GM18508 (cell line): Measurements from ENCODE around the gene TMEM116.
"Not testable (repeated sequence)": the region's sequence is repeated elsewhere in the genome, so short reads cannot be mapped to it uniquely, and the experiment has no call there.

Experiments
- ATAC-seq: cut with Tn5 transposase; IDR thresholded peaks from one replicate; pipeline ENCODE4 v1.9.1; 2021; ENCODE audit warnings: moderate number of reproducible peaks; ENCODE audit not compliant: insufficient read depth, unreplicated experiment

Gene TMEM116

DNA sequence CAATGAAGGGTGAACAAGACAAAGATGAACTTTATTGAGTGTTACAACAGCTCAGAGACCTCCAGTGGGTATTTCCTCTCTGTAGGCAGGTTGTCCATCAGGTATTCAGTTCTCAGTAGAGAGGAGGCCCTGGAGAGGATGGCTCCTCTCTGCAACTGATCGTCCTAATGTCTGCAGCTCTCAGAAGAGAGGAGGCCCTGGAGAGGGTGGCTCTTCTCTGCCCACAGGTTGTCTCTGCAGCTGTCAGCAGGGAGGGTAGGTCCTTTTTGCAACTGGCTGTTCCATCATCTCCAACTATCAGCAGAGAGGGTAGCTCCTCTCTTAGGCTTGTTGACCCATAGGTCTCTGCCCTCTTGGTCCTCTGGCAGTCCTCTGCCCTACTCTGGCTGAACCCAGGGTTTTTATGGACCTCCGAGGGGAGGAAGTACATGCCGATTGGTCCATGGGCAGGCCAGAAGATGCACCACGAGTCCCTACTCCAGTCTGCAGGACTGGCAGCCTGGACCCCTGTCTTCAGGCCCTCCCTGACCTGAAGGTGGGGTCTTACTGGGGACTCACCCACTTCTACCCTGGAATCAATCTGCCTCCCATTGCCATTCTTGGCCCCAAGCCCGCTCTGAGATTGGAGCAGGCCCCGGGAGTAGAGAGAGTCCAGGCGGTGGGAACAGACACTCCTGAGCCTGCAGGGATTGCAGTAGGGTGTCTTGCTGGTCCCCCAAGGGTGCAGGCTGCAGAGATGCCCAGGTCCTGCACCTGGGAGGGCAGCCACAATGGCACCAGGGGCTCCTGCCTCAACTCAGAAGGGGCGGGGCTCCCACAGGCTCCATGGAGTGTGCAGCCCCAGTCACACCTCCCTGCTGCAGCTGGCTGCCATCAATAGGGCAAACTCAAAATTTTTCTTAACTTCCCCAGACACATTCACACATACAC is 2.3 kb downstream of the TMEM116 start:
- no peak for ATAC-seq

DNA sequence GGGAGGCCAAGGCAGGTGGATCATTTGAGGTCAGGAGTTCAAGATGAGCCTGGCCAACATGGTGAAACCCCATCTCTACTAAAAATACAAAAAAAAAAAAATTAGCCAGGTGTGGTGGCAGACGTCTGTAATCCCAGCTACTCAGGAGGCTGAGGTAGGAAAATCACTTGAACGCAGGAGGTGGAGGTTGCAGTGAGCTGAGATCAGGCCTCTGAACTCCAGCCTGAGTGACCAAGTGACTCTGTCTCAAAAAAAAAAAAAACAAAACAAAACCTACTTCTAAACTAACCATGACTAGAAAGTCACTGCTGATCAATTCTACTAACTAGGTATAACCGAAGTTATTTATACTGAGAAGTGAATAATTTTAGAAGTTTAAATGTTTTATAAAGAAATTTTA is 3.4 kb downstream of the TMEM116 start:
- not testable (repeated sequence) for ATAC-seq

DNA sequence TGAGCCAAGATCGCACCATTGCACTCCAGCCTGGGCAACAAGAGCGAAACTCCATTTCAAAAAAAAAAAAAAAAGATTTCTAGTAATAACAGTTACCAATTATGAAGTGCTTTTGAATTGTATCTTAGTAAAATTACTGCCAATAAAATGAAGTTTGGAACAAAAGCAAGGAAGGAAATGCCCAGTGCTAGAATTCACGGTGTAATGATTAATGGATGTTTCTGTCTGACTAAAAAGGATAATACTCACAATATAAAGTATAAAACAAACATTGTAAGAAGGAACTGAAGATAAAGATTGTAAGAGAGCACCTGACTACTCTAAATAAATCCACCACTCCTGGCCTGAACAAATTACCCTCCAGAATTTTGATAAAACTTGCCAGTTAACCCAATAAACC is 4.0 kb downstream of the TMEM116 start:
- ATAC-seq: no peak

DNA sequence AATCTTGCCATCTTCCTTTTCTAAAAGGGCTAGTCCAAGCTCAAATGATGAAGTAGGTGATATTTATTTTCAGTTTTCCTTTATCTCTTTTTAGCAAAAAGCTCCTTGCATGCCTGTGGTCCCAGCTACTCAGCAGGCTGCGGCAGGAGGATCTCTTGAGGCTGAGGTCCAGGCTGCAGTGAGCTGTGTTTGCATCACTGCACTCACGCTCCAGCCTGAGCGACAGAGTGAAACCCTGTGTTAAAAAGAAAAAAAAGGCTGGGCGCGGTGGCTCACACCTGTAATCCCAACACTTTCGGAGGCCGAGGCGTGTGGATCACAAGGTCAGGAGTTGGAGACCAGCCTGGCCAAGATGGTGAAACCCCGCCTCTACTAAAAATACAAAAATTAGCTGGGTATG is 5.0 kb downstream of the TMEM116 start:
- ATAC-seq: no peak

DNA sequence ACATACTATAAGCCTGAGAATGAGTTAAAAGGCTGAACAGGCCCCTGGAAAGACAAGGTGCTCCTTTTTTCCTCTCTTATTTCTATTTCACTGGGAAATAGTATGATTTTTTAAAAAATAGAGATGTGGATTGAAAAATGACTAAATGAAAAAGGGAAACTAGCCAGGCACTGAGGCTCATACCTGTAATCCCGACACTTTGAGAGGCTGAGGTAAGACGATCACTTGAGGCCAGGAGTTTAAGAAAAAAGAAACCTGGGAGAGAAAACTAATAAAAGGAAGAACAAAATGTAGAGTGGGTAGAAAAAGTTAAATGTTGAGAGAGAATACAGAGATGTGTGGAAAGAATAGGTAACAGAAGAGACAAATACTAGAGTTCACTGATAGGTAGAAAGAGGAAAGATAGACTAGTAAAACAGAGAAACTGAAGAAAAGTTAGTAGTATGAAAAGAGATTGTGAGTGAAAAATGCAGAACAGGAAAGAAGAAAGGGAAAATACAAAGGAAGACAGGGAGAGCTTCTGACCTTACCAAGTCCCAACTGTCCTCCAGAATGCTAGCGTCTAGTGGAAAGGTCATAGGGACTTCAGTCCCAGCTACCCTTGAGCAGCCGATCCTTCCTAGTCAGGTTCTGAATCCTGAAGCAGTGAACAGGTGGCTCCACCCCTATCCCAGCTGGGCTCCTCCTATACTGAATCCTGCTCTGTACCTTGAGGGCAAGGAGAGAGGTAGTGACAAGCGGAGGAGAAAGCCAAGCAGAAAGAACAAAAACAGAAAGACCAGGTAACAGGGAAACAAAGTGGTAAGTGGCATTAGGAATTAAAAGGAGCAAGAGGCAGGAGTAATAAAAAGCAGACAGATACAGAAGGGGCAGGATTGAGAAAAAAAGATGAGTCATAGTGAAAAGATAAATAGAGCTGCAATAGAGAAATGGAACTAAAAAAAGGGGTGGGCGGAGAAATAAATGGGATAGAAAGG is 7.3 kb downstream of the TMEM116 start:
- ATAC-seq: no peak

DNA sequence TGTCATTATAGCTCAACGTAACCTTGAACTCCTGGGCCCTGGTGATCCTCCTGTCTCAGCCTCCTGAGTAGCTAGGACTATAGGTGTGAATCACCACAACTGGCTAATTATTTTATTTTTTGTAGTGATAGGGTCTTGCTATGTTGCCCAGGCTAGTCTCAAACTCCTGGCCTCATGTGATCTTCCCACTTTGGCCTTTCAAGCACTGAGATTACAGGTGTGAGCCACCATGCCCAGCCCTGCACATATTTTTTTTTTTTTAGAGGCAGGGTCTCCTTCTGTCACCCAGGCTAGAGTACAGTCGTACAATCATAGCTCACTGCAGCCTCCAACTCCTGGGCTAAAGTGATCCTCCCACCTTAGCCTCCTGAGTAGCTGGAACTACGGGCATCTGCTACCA is 8.9 kb downstream of the TMEM116 start:
- ATAC-seq: no peak

DNA sequence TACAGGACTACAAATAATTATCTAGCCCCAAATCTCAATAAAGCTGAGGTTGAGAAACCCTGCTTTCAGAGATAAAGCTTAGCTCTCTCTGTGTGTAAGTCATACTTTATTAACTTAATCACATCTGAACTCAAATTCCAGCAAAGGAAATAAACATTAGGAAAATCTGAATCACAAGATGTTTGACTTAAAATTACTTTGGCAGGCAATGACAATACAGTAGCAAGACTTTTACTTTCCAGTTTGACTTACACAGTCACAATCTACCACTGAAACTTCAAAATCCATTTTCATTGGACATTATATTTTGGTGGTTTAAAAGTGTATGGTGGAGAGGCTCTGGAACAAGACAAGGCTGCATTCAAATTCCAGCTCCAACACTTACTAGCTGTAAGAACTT is 11.4 kb downstream of the TMEM116 start:
- no peak for ATAC-seq

DNA sequence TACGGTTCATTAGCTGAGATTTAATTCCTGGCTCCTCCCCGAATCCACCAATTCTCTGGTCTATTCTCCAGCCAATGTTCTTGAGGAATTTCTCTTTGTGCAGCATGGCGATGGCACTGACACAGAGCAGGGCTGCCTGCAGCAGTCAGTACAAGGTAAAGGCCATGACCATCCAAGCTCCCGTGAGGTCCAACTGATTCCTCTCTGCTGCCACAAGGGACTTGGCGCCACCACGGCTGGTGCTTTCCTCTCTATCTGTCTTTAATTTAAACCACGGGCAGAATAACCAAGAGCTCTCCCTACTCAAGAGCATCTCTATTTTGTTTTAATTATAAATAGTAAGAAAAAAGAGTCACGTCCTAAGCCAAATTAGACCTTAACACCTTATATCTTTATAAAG is 12.1 kb downstream of the TMEM116 start:
- no peak for ATAC-seq

DNA sequence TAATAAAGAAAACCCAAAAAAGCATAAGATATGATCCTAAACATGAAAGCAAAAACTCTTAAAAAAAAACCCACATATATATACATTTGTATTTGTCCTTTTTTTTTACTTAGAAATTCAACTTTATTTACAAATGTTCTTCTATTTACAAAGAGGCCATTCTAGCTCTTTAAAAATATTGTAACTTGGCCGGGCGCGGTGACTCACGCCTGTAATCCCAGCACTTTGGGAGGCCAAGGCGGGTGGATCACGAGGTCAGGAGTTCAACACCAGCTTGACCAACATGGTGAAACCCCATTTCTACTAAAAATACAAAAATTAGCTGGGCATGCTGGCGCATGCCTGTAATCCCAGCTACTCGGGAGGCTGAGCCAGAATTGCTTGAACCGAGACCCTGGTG is 13.8 kb downstream of the TMEM116 start:
- ATAC-seq: not testable (repeated sequence)

DNA sequence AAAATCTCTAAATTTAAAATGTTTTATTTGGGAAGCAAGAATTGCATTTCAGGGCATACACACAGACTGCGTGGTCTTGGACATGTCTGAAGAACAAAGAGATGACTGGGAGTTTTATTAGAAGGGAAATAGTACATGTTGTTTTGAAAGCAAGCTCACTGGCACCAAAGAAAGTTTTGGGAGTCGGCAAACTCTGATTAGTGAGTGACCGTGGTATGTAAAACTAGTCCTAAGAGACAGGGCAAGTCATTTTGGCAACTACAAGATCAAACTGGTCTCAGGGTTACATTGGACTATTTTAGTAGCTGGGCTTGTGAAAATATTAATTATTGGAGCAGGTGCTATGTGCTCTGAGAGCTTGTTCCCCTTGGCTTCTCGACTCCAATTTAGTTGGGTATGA is 14.9 kb downstream of the TMEM116 start:
- ATAC-seq: no peak

DNA sequence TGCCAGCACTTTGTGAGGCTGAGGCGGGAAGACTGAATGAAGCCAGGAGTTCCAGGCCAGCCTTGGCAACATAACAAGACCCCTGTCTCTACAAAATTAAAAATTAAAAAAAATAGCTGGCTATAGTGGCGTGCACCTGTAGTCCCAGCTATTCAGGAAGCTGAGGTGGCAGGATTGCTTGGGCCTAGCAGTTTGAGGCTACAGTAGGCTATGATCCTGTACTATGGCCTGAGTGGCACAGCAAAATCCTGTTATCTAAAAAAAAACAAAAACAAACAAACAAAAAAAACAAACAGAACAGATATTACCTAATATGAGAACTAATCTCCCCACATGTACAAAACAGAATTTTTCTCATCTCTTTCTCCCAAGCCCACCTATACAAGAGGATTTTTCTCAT is 15.7 kb downstream of the TMEM116 start:
- no peak for ATAC-seq

DNA sequence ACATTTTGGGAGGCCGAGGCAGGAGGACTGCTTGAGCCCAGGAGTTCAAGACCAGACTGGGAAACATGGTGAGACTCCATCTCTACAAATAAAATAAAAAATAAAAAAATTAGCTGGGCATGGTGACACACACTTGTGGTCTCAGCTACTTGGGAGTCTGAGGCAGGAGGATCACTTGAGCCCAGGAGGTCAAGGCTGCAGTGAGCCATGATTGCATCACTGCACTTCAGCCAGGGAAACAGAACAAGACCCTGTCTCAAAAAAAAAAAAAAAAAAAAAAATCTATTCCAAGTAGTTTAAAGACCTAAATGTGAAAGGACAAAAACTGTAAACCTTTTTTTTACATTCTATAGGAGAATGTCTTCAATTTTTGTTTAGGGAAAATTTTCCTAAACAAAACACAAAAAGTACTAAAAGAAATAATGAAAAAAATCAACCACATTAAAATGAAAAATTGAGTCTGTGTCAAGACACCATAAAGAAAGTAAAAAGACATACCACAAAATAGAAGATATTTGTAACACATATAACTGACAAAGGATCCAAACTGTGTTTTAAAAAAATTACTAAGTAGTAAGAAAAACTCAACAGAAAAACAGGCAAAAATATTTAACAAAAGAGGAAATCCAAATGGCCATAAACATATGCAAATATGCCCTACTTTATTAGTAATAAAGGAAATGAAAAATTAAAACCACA is 17.0 kb downstream of the TMEM116 start:
- no peak for ATAC-seq

DNA sequence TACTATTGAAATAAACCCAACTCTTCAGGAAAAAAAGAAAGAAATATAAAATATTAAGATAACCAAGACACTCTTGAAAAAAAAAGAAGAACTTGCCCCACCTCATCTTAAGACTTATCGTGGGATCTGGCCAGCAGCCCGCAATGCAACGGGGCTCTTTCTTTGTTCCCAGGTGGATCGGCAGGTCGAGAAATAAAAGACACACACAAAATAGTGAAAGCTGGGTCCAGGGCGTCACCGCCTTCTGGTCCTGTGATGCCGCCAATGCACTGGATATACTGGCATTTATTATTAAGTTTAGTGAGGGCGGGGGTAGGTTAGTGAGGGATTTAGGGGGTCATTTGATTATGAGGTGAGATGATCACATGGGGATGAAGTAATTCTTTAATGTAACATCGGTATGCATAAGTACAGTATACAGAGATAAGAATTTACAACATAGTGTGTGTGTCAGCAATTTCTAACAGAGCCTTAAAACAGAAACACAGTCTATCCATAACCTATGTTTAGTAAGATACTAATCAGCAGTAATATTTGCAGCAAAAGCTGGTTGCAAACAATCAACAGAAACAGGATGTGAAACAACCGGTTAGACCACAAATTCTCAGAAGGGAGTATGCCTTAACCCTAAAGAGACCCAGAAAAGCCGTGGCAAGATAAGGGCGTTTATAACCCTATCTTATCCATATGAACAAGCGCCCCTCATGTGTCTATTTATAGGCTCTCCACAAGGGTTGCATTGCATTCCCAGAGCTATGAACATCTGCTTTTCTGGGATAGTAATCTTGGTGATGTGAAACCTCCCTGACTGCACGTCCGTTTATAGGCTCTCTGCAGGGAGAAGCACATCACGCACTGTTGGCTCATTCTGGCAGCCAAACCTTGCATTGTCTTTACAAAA is 18.5 kb downstream of the TMEM116 start:
- not testable (repeated sequence) for ATAC-seq

DNA sequence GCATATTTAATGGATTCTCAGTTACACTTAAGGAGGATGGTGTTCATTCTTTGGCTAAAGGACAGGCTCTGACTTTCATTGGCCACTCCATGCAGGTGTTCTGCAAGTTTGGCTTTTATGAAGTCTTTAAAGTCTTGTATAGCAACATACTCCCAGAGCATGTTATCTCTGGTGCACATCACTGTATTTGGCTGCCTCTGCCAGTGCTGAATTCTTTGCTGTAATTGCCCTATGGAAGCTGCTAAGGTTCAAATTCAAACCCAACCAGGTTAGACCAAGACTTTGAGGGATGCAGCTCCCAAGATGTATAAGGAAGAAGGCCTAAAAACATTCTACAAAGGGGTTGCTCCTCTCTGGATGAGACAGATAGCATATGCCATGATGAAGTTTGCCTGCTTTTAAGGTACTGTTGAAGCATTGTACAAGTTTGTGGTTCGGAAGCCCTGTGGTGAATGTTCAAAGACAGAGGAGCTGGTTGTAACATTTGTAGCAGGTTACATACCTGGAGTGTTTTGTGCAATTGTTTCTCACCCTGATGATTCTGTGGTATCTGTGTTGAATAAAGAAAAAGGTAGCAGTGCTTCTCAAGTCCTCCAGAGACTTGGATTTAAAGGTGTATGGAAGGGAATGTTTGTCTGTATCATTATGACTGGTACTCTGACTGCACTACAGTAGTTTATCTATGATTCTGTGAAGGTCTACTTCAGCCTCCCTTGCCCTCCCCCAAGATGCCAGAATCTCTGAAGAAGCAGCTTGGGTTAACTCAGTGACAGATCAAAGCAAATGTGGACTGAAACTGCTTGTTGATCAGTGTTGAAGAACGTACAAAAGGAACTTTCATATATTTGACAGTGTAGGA is 19.4 kb downstream of the TMEM116 start:
- no peak for ATAC-seq

DNA sequence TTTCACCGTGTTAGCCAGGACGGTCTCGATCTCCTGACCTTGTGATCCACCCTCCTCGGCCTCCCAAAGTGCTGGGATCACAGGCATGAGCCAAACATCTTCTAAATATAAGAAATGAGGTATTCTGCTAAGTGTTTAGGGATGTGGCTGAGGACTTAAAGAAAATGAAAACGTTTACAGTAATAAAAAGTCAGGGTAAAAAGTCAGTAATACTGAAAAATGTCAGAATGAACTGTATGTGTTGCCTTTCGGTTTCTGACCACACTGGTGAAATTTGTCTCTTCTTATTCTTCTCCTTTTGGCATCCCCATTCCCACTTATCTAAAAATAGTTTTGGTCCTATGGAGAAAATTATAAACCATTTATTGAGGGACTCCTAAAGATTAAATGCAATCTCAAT is 20.5 kb downstream of the TMEM116 start:
- ATAC-seq: no peak

DNA sequence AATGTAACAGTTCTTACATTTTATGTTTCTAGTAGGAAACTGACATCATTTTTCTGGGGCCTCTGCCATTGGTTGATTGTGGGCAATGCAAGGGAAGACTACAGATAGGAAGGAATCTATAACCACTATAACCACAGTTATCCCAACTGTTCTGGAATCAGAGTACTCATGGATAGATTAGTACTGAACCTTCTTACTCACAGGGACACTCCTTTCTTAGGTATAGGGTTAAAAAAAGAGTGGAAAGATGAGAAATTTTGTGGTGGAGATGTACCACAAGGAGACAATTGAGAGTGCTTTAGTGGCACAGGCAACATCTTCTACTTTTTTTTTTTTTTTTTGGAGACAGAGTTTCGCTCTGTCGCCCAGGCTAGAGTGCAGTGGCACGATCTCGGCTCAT is 21.0 kb downstream of the TMEM116 start:
- no peak for ATAC-seq

DNA sequence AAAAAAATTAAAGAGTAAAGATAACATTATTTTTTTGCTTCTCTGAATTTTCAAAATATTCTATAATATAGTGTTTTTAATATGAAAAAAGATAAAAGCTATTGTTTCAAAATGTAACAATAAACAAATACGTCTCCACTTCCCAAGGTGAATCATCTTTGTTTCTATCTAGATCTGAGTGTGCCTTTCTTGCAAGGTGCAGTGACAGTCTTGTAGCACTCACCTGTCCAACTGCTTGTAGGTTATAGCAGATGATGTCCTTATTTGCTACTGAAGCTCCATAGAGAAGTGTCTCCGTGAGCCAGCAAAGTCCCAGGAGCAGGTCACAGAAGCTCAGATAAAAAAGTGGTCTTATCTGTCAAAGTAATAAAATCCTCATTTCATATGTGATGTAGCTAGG is 21.4 kb downstream of the TMEM116 start:
- ATAC-seq: no peak

DNA sequence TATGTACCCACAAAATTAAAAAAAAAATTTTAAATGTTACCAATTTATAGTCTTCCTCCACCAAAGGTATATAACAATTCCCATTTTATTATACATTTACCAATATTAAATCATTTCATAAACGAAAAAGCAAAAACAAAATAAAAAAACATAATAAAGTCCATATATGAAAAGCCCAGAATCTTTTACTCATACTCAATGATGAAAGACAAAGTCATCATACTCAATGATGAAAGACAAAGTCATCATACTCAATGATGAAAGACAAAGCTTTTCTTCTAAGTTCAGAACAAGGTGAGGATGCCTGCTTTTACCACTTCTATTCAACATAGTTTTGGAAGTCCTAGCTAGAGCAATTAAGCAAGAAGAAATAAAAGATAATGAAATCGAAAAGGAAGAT is 28.1 kb downstream of the TMEM116 start:
- ATAC-seq: no peak

DNA sequence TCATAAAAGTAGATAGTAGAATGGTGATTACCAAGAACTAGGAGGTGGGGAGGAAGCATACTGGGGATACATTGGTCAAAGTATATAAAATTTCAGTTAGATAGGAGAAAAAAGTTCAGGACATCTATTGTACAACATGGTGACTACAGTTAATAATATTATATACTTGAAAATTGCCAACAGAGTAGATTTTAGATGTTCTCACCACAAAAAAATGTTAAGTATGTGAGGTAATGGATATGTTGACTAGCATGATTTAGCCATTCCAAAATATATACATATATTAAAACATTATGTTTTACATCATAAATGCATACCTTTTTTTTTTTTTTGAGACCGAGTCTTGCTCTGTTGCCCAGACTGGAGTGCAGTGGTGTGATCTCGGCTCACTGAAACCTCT is 31.0 kb downstream of the TMEM116 start:
- no peak for ATAC-seq
